Measurements from ENCODE around the gene COL18A1. TPM values are rescaled to one million over a fixed set of nuclear protein-coding genes. Genes with fewer than 3 reads are reported as not detected.

COL18A1 gene
- polyA plus RNA-seq, 3 donors = 90.2 to 118 (median 92.3) TPM

DNA sequence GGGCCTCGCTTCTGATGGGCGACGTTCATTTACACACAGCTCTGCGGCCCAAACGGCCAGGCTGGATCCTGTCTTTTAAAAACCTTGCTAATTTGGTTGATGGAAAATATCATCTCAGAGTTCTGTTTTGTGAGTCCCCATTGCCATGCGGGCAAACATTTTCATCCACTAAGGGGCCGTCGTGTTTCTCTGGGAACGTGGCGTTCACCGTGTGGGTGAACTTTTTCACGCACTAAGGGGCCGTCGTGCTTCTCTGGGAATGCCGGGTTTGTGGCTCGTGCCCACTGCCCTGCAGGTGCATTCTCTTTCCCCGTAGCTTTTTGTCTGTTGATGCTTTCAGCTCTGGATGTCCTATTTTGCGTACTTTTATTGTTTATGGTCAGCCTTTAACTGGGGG lies 6.8 kb downstream of the COL18A1 start:
- DNase-seq (ENCODE audit: low read depth in 3 of 3, low spot score in 2 of 3) = no peak

DNA sequence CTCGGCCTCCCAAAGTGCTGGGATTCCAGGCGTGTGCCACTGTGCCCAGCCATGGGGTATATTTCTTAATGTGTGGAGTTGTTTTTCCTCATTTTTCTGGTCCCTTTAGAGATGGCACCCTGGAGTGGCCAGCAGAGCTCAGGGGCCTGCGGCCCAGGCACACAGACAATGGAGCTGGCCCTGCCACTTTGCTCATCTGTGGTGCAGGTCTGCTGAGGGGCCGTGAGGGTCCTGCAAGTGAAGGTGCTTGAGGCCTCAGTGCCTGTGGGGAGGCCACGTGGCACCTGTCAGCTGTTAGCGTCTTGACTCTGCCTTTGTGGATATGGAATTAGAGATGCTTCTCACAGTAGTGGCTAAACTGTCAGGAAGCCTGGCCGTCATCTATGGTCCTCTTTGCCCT lies 7.5 kb downstream of the COL18A1 start:
- DNase-seq (ENCODE audit: low read depth in 3 of 3, low spot score in 2 of 3) = no peak

DNA sequence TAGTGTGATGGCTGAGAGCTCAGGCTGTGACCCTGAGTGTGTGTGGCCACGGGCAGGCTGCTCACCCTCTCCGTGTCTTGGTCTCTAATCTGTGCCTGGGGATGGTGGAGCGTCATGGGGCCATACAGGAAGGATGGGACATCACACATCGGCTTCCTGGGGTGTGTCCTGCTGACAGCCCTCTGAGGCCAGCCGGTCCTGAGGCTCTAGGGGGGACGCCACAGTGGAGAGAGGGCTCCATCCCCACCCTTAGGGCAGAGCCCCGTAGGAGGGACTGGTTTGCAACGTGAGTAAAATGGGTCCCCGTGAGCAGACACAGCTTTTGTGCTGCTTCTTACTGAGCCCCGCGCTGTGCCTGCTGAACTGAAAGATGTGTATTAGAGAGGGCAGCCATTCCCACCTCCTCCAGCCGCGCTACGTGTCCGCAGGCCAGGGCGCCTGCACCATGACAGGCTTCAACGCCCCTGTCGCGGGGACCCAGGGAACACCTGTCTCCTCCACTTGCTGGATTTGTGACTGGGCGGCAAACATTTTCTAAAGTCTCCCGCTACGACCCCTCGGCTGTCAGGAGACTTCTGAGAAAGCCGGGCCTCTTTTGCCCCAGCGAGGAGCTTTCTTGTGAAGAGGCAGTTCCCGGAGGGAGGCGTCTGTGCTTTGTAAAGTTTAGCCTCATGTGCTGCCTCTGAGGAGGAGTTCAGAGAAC lies 8.1 kb downstream of the COL18A1 start:
- DNase-seq (ENCODE audit: low read depth in 3 of 3, low spot score in 2 of 3) = no peak

GRCh38 chr21:45413922-45414321 lies 9.0 kb downstream of the COL18A1 start:
- DNase-seq (ENCODE audit: low read depth in 3 of 3, low spot score in 2 of 3) = no peak

GRCh38 chr21:45414396-45415187 lies 9.6 kb downstream of the COL18A1 start:
- no peak for DNase-seq (ENCODE audit: low read depth in 3 of 3, low spot score in 2 of 3)

- no peak for DNase-seq (ENCODE audit: low read depth in 3 of 3, low spot score in 2 of 3)
Observed at GRCh38 chr21:45415188-45415942, 10.4 kb downstream of the COL18A1 start.

DNA sequence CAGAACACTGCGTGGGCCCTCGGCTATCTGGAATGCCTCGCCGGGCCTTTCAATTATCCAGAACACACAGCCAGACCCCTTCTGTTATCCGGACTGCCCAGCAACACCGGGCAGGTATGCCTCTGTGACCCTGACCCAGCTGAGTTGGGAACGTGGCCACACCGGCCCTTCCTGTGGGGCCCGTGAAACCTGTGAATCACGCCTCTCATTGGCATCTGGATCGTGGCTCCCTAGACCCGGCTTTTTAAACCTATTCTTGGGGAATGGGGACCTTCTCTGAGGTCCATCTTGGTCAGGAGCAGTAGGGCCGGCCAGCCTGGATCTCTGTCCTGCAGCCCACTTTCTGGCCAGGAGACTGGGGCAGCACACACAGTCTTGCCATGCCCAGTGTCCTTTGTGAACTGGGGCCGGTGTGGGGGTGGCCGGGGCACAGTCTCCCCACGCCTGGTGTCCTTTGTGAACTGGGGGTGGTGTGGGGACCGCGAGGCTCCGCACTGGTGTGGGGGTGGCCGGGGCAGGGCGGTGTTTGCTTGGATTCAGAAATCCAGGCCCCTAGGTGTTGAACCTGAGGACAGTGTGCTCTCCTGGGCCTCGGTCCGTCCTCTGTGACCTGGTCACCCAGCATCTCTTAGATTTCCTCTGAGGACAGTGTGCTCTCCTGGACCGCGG lies 11.1 kb downstream of the COL18A1 start:
- DNase-seq (ENCODE audit: low read depth in 3 of 3, low spot score in 2 of 3) = no peak

GRCh38 chr21:45416620-45417019 lies 11.7 kb downstream of the COL18A1 start:
- DNase-seq (ENCODE audit: low read depth in 3 of 3, low spot score in 2 of 3) = no peak

- DNase-seq (ENCODE audit: low read depth in 3 of 3, low spot score in 2 of 3) = no peak
Observed at GRCh38 chr21:45417256-45417950, 12.4 kb downstream of the COL18A1 start.

DNA sequence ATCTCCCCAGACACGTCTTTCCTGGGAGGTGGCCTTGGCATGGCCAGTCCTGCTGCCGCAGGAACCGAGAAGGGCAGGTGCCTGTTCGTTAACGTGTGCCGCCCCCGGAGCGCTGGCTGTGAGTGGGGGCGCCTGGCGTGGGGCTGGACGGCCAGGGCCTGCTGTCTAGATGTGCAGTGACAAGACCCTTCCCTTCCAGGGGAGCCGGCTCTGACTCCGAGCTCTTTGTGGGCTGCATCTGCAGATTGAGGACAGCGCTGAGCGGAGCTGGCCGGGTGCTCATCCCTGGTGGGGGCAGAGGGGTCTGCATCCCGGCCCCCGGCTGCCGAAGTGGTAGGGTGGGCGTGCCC lies 13.0 kb downstream of the COL18A1 start:
- DNase-seq (ENCODE audit: low read depth in 3 of 3, low spot score in 2 of 3) = no peak

GRCh38 chr21:45418301-45419071 lies 13.5 kb downstream of the COL18A1 start:
- no peak for DNase-seq (ENCODE audit: low read depth in 3 of 3, low spot score in 2 of 3)

DNA sequence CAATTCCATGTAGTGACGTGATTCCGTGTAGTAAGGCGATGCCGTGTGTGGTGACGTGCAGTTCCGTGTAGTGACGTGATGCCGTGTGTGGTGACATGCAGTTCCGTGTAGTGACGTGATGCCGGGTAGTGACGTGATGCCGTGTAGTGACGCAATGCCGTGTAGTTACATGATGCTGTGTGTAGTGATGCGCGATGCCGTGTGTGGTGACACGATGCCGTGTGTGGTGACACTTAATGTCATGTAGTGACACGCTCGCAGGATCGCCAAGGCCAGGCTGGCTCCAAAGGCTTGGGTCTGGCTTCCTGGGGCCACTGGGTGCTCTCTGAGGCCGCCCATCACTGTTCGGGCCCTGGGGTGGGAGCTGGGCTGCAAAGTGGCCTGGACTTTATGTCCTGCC lies 14.2 kb downstream of the COL18A1 start:
- no peak for DNase-seq (ENCODE audit: low read depth in 3 of 3, low spot score in 2 of 3)

DNA sequence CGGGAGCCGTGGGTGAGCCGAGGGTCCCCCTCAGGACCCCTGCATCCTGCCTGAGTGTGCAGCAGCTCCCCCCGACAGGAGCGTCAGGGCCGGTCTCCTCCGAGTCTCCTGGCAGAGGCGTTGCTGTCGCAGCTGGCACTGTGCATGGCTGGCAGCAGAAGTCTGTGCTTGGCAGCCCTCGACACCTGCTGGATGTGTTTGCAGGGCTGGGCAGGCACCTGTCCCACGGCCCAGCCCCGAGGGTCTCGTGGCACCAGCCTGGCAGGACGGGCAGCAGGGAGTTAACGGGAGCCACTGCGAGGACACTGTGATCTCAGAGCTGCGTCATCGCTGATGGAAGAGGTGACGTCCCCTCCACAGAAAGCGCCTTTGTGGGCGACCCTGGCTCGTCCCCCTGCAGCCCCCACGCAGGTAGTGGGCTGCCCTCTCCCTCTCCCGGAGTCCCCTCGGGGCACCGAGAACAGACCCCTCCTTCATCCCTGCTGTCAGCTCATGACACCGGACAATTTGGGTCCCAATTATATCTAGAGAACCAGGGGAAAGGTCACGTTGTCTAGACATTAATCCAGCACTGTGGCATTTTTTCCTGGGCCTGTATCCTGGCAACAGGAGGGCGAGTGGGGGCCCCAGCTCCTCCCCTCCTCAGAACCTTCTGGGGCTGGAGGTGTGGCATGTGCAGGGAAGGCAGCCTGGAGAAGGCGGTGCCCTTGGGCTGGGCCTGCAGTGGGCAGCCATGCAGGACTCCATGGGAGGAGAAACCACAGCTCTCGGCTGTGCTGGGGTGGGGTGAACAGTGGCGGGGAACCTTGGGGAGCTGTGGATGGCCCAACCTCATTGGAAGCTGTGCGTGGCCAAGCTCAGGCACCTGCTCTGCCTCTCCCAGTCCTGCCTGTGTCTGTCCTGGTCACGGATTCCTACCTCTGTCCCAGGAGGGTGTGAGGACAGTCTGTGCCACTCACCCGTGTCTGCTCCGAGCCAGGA lies 15.4 kb downstream of the COL18A1 start:
- no peak for DNase-seq (ENCODE audit: low read depth in 3 of 3, low spot score in 2 of 3)

DNA sequence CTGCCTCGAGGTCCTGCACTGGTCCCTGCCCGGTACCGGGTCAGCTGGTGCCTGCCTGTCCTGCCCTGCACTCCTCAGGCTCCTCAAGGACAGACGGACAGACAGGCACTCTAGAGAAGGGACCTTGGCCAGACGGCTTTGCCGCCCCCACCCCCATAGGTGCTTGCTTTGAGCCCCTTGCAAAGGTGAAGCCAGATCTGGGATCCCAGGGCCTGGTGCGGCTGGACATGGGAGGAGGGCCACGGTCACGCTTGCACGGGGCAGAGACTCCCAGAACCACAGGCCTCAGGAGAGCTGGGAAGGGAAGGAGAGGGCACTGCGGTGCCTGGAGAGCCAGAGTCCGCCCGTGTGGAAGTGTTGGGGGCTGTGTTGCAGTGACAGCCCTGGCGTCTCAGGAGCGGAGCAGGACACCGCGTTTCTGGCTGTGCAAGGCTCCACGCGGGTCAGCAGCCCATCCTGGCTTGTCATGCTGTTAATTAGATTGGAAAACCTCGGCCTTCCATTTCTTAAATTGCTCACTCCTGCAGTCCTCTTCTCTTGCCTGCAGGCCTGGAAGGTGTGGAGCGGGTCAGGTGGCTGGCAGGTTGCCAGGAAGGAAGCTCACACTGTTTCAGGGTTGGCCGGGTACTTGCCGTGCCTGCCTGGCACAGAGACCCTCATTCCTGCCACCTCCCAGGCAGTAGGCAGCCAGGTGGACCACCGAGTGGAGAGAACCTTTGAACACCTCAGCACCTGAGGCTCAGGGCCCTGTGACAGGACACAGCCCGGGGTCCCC lies 16.3 kb downstream of the COL18A1 start:
- DNase-seq (ENCODE audit: low read depth in 3 of 3, low spot score in 2 of 3) = no peak

GRCh38 chr21:45421846-45422775 lies 17.1 kb downstream of the COL18A1 start:
- no peak for DNase-seq (ENCODE audit: low read depth in 3 of 3, low spot score in 2 of 3)

DNA sequence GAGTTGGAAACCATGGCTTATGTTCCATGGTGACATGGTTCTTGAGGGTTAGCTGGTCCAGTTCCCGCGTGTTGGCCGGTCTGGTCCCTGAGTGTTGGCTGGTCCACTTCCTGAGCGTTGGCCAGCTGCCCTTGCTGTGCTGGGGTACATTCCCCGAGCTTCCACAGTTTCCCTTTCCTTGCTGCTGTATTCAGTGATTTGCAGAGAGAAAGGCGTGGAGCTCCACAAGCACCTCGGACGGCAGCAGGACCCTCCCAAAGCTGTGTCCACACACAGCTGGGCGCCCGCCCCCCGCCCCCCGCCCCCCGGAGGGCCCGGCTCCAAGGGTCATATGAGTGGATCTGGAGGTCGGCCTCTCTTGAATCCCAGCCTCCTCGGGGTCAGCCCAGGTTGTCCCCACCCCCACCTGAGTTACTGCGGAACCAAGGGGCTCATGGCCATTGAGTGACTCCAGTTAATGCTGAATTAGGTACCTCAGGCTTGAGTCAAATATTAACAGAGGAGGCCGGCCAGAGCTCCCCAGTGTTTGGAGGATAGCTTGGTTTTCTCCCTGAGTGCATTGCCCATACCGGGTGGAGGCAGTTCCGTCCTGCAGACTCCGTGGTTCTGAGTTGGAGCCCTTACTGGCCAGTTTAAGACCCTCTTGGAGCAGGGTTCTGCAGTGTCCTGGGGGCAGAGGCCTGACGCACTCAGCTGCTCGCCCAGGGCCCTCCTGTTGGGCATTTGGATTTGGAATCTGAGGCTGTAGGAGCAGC lies 18.4 kb downstream of the COL18A1 start:
- no peak for DNase-seq (ENCODE audit: low read depth in 3 of 3, low spot score in 2 of 3)

All from right renal cortex interstitium (tissue), 3 donors.